Thyroid gland (tissue), 4 donors: Measurements from ENCODE around the gene UTP14A.

Experiments
- POLR2A ChIP-seq, 2 donors: fragments of 450-650 bp; IDR thresholded peaks; one replicate each; pipeline ENCODE4 v1.6.1; 2017; ENCODE audit warnings: antibody characterized with exemption in 2 of 2, mild to moderate bottlenecking in 2 of 2, moderate library complexity in 1 of 2
- TF ChIP-seq, protein P1 (sequence below), 6 experiments: fragments of 200-600 bp in 3 of 6; fragments of 450-650 bp in 3 of 6; sonication (generic) in 3 of 6; IDR thresholded peaks; one replicate each; pipeline ENCODE4 v1.5.1; 2016 to 2019; ENCODE audit warnings: antibody characterized with exemption in 6 of 6, mild to moderate bottlenecking in 2 of 6, inconsistent platforms in 1 of 6, moderate library complexity in 1 of 6

DNA sequence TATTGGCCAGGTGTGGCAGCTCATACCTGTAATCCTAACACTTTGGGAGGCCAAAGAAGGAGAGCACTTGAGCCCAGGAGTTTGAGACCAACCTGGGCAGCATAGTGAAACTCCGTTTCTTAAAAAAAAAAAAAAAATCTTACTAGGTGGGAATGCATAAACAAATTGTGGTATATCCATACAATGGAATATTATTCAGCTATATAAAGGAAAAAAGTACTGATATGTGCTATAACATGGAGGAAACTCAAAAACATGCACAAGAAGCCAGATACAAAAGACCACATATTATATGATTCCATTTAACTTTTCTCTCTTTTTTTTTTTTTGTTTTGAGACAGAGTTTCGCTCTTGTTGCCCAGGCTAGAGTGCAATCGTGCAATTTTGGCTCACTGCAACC, 63.0 kb downstream of the UTP14A start:
- TF ChIP-seq, protein P1, sequence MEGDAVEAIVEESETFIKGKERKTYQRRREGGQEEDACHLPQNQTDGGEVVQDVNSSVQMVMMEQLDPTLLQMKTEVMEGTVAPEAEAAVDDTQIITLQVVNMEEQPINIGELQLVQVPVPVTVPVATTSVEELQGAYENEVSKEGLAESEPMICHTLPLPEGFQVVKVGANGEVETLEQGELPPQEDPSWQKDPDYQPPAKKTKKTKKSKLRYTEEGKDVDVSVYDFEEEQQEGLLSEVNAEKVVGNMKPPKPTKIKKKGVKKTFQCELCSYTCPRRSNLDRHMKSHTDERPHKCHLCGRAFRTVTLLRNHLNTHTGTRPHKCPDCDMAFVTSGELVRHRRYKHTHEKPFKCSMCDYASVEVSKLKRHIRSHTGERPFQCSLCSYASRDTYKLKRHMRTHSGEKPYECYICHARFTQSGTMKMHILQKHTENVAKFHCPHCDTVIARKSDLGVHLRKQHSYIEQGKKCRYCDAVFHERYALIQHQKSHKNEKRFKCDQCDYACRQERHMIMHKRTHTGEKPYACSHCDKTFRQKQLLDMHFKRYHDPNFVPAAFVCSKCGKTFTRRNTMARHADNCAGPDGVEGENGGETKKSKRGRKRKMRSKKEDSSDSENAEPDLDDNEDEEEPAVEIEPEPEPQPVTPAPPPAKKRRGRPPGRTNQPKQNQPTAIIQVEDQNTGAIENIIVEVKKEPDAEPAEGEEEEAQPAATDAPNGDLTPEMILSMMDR (IDR thresholded peaks at IDR 0.05), result no peak
- TF ChIP-seq POLR2A (IDR thresholded peaks at IDR 0.05), result no peak
